Islet of Langerhans (tissue), 1 donor: ENCODE results near the gene PPP2R3C.
"Not testable (repeated sequence)": the region's sequence is repeated elsewhere in the genome, so short reads cannot be mapped to it uniquely, and the experiment has no call there.

ENCODE experiments used
- FAIRE-seq: peaks from one replicate; lab custom pipeline; 2011; peaks lifted over from hg19 to GRCh38; lab: Jason Lieb, UNC

PPP2R3C gene

GRCh38 chr14:35052637-35053036 is 69.2 kb downstream of the PPP2R3C start:
- no peak for FAIRE-seq

- no peak for FAIRE-seq
Observed at GRCh38 chr14:35051796-35052195, 70.0 kb downstream of the PPP2R3C start.

- FAIRE-seq: no peak
Observed at GRCh38 chr14:35050652-35051051, 71.1 kb downstream of the PPP2R3C start.

GRCh38 chr14:35047976-35048513 is 73.7 kb downstream of the PPP2R3C start:
- no peak for FAIRE-seq

GRCh38 chr14:35046751-35047536 is 74.8 kb downstream of the PPP2R3C start:
- FAIRE-seq: no peak

GRCh38 chr14:35046048-35046750 is 75.6 kb downstream of the PPP2R3C start, which contains the start of gene FAM177A1:
FAM177A1 (plus strand) TSS chr14:35046272; CDS start chr14:35046464, 192 bp downstream.
- no peak for FAIRE-seq

GRCh38 chr14:35045798-35046047 is 76.1 kb downstream of the PPP2R3C start:
- FAIRE-seq: no peak

- FAIRE-seq: no peak
Observed at GRCh38 chr14:35044939-35045797, 76.6 kb downstream of the PPP2R3C start.

- no peak for FAIRE-seq
Observed at GRCh38 chr14:35043046-35043445, 78.7 kb downstream of the PPP2R3C start.

GRCh38 chr14:35042632-35043031 is 79.2 kb downstream of the PPP2R3C start:
- no peak for FAIRE-seq

- not testable (repeated sequence) for FAIRE-seq
Observed at GRCh38 chr14:35038312-35038711, 83.5 kb downstream of the PPP2R3C start.
